Calu3 (cell line): ENCODE results near the gene KCNMB3. TPM values are rescaled to one million over a fixed set of nuclear protein-coding genes. Genes with fewer than 3 reads are reported as not detected.

Experiments
- BruUV-seq: library from RNA; stranded (reverse); fragments of 400-500 nt; replicated peaks from 2 replicates; lab custom pipeline; 2021; lab: Mats Ljungman, UMichigan
- CTCF ChIA-PET: fragments of 300-600 bp; sonication (Branson Sonifier 250); formaldehyde crosslinking; loops from one replicate; lab custom pipeline; 2022; ENCODE audit warnings: antibody characterized with exemption; lab: Charles Lee
- DNase-seq: peaks from one replicate; pipeline ENCODE4 v3.0.0; 2022
- H3K27ac Mint-ChIP-seq: one replicate; pipeline ENCODE4 v1.8.0; 2022; ENCODE audit warnings: mixed read lengths; ENCODE audit not compliant: unreplicated experiment
- H3K27me3 Mint-ChIP-seq: one replicate; pipeline ENCODE4 v1.8.0; 2022; ENCODE audit warnings: mixed read lengths; ENCODE audit not compliant: unreplicated experiment
- H3K36me3 Mint-ChIP-seq: one replicate; pipeline ENCODE4 v1.8.0; 2022; ENCODE audit warnings: mild to moderate bottlenecking, moderate library complexity, mixed read lengths; ENCODE audit not compliant: insufficient read depth, unreplicated experiment
- H3K4me1 Mint-ChIP-seq: one replicate; pipeline ENCODE4 v1.8.0; 2022; ENCODE audit warnings: mild to moderate bottlenecking, low read depth, mixed read lengths; ENCODE audit not compliant: unreplicated experiment
- H3K4me3 Mint-ChIP-seq: one replicate; pipeline ENCODE4 v1.8.0; 2022; ENCODE audit warnings: mild to moderate bottlenecking, low read depth, moderate library complexity, mixed read lengths; ENCODE audit not compliant: unreplicated experiment
- H3K9me3 Mint-ChIP-seq: one replicate; pipeline ENCODE4 v1.8.0; 2022; ENCODE audit warnings: low read depth, mixed read lengths; ENCODE audit not compliant: unreplicated experiment
- intact Hi-C: fragments of 100-400 bp; cut with micrococcal nuclease; formaldehyde crosslinking; loops from one replicate; pipeline ENCODE4 v1.10.0; 2022; ENCODE audit not compliant: unreplicated experiment
- total RNA-seq: library from RNA; stranded (reverse); gene quantifications from 2 replicates; pipeline ENCODE4 v1.2.3, GENCODE V29; 2022
- TF ChIP-seq, protein P1 (sequence below): fragments of 200-600 bp; IDR thresholded peaks from one replicate; pipeline ENCODE4 v1.8.0; 2022; ENCODE audit warnings: antibody characterized with exemption; ENCODE audit not compliant: unreplicated experiment

The KCNMB3 gene
- total RNA-seq, 1 experiment from 2014 or later, result 4.6 TPM

DNA sequence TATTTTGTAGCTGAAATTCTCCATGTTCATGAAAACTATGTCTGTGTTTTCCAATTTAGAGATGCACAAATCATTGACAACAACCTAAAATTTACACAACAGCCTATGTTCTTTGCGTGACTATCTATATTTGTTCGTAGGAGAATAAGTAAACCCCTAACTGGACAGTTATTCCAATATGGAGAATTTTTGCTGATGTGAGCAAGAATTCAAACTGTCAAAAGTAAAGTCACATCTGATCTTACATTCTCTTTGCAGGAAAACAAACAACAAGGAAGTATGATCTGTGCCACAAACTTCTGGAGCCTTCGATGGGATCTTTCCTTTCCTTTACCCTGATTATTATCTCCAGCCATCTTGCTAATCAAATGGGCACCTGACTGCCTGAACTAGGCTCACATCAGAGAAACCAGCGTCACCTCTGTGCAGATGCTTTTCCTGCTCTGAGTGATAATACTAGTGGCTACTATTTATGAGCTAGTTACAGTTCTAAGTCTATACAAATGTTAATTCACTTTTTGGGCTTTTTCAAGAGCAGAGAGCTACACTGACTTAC is 18.3 kb upstream of the KCNMB3 start:
- BruUV-seq, result no TSS peak
- intact Hi-C loops, result no loop called here
- Mint-ChIP-seq H3K27ac (no peak overlapping the region), H3K27me3 (no peaks in the 10 kb centered on the region), H3K4me1 (peaks cover 7% of the 10 kb centered on the region), H3K9me3 (no peaks in the 10 kb centered on the region), H3K4me3 (no peak overlapping the region), H3K36me3 (no peaks in the 10 kb centered on the region)
- CTCF ChIA-PET, result no interaction called here
- DNase-seq, result no peak
- TF ChIP-seq, protein P1, sequence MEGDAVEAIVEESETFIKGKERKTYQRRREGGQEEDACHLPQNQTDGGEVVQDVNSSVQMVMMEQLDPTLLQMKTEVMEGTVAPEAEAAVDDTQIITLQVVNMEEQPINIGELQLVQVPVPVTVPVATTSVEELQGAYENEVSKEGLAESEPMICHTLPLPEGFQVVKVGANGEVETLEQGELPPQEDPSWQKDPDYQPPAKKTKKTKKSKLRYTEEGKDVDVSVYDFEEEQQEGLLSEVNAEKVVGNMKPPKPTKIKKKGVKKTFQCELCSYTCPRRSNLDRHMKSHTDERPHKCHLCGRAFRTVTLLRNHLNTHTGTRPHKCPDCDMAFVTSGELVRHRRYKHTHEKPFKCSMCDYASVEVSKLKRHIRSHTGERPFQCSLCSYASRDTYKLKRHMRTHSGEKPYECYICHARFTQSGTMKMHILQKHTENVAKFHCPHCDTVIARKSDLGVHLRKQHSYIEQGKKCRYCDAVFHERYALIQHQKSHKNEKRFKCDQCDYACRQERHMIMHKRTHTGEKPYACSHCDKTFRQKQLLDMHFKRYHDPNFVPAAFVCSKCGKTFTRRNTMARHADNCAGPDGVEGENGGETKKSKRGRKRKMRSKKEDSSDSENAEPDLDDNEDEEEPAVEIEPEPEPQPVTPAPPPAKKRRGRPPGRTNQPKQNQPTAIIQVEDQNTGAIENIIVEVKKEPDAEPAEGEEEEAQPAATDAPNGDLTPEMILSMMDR, result no peak

DNA sequence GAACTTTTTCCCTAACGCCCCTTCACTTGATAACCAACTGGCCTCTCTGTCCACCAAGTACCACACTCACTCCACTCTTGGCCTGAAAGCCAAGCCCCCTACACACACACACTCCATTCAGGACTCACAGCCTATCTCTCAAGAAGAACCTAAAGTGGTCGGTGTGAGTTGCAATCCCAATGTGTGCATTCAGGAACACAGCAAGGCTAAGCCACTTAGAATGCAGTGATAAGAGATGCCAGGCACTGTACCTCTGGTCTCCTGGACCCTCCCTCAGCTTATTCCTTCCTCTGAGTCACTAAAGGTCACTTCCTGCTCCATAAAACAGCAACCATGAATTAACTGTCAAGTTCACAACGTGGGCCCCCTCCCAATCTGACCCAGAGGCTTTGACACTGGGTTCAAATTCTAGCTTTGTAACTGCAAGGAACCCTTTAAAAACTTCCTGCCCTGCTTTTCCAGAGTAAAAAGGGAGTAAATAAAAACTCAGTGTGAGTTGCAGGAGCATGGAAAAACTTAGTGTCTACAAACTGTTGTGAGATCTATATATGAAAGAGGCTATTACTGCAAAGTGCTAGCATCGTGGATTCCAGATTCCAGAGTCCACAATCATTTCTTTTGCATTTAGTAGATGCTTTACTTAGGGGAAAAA is 17.6 kb upstream of the KCNMB3 start:
- H3K27ac Mint-ChIP-seq, result no peak overlapping the region
- no peaks in the 10 kb centered on the region for H3K27me3 Mint-ChIP-seq
- BruUV-seq, result no TSS peak
- no peaks in the 10 kb centered on the region for H3K9me3 Mint-ChIP-seq
- CTCF ChIA-PET, result no interaction called here
- no peak for DNase-seq
- no peak overlapping the region for H3K4me3 Mint-ChIP-seq
- H3K4me1 Mint-ChIP-seq, result peaks cover 7% of the 10 kb centered on the region
- TF ChIP-seq, protein P1, result no peak
- no peaks in the 10 kb centered on the region for H3K36me3 Mint-ChIP-seq
- intact Hi-C loops, result no loop called here

DNA sequence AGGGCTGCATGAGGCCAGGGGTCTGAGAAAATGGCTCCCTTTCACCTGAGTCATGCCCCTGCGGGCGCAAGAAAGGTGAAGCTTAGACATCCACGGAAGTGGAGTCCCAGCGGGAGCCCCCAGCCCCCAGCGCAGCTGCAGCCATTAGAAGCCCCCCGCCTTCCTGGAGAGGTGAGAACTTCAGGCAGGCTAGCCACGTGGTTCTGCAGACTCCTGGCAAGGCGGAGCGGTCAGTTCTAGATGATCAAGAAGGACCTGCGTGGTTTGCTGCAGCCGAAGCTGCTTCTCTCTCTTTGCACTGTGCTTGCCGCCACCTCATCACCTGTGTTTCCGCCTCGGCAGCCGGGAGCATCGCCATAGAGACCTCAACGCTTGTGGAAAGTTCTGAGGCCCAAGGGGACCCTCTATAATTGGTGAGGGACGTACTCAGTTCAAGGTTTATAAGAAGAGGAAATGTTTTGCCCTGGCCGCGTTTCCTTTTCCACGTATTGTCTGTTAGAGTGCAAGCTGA is 15.8 kb upstream of the KCNMB3 start:
- TF ChIP-seq, protein P1, result no peak
- CTCF ChIA-PET, result no interaction called here
- Mint-ChIP-seq H3K27ac (no peak overlapping the region), H3K27me3 (no peaks in the 10 kb centered on the region), H3K4me3 (no peak overlapping the region), H3K36me3 (no peaks in the 10 kb centered on the region), H3K4me1 (peaks cover 7% of the 10 kb centered on the region), H3K9me3 (no peaks in the 10 kb centered on the region)
- no TSS peak for BruUV-seq
- intact Hi-C loops, result no loop called here
- DNase-seq, result no peak

DNA sequence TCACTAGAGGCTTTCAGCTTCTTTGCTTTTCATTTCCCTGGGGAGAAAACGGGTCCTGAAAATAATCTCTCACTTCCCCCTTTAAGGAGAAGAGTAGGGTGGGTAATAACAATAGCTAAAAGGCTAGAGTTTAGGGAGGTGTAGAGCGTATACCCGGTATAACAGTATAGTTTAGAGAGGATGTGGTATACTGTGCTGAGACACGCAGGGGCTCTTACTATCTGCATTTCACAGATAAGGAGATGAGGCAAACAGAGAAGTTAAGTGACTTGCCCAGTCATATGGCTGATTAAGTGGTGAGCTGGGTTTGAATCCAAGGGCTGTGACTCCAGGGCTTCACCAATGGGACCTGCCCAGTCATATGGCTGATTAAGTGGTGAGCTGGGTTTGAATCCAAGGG is 15.0 kb upstream of the KCNMB3 start:
- H3K9me3 Mint-ChIP-seq, result peaks cover 2% of the 10 kb centered on the region
- no peaks in the 10 kb centered on the region for H3K27me3 Mint-ChIP-seq
- H3K4me1 Mint-ChIP-seq, result peaks cover 9% of the 10 kb centered on the region
- intact Hi-C loops, result no loop called here
- H3K36me3 Mint-ChIP-seq, result peaks cover 4% of the 10 kb centered on the region
- DNase-seq, result no peak
- no peak overlapping the region for H3K4me3 Mint-ChIP-seq
- CTCF ChIA-PET, result interaction anchor here (0.6 kb wide), 1 partner anchor 1666 kb away, joined by 6 read pairs; no protein-coding TSS in a partner anchor
- BruUV-seq, result no TSS peak
- no peak overlapping the region for H3K27ac Mint-ChIP-seq
- TF ChIP-seq, protein P1, result no peak
